GM19351 (cell line): ENCODE measurements around the gene CNOT6.
A peak's percentile ranks its signal among the peaks of the same experiment; 100 is the strongest.
"Not testable (repeated sequence)": the region's sequence is repeated elsewhere in the genome, so short reads cannot be mapped to it uniquely, and the experiment has no call there.

Source experiments
- ATAC-seq: cut with Tn5 transposase; IDR thresholded peaks from one replicate; pipeline ENCODE4 v1.9.1; 2021; ENCODE audit warnings: mild to moderate bottlenecking, moderate library complexity; ENCODE audit not compliant: unreplicated experiment

The CNOT6 gene

DNA sequence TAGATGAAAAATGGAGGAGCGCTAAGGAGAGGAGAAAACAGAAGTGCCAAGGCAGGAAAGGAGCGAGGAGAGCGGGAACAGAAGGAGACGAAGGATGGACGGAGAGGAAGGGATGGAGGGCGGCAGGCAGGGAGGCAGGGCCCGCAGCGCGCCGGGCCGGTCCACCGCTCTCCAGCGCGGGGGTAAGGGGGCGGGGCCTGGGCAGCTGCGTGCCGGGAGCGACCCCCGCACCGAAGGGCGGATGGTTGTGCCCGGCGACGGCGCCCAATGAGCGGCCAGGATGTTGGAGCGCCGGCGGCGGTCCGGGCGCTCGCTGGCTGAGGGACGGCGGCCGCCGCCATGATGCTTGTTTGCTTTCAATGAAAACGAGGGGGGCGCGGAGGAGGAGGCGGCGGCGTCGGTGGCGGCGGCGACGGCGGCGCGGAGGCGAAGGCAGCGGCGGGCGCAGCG, at the start of gene CNOT6:
Gene CNOT6, plus strand, starts transcription at position 320 of the 450 bp plus-strand sequence. CDS start 34,898 bp downstream, outside the sequence.
- ATAC-seq: peak; percentile 87

DNA sequence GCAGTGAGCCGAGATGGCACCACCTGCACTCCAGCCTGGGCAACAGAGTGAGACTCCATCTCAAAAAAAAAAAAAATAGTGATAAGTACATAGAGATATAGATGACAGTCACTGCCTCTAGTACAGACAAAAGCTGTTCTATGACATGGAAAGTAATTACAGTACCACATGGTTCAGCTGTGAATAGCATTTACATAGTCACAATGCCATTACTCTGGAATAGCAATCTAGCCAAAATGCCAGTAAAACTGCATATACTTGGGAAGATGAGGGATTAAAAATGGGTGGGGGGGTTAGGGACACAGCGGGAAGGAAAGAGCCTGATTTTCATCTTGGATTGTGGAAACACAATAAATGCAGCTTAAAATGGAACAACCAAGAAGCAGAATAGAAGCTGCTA, 39.4 kb upstream of the CNOT6 start:
- no peak for ATAC-seq

DNA sequence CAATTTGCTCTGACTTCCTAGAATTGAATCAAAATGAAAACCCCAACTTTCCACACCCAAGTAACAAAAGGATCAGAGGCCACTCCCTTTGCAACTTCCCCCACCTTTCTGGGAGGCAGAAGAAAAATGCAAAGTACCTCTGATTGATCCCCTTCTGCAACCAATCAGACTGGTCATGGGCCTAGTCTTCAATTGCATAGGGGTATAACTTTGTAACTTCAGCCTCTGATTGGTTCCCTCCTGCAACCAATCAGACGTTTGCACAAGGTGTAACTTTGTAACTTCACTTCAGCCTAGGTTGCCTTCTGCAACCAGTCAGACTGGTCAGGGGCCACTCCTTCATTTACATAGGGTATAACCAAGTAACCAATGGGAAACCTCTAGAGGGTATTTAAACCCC, 38.3 kb upstream of the CNOT6 start:
- no peak for ATAC-seq

DNA sequence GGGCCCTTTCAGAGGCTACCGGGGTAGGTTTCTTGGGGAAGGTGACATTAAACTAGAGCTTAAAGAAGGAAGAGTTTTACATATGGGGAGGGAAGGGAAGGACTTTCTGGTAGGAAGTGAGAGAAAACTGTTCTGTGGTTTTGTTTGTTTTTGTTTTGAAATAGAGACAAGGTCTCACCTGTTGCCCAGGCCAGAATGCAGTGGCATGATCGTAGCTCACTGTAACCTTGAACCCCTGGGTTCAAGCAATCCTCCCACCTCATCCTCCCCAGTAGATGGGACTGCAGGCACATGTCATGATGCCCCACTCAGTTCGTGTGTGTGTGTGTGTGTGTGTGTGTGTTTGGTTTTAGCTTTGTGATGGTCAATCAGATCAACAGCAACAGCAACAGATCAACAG, 37.4 kb upstream of the CNOT6 start:
- no peak for ATAC-seq

DNA sequence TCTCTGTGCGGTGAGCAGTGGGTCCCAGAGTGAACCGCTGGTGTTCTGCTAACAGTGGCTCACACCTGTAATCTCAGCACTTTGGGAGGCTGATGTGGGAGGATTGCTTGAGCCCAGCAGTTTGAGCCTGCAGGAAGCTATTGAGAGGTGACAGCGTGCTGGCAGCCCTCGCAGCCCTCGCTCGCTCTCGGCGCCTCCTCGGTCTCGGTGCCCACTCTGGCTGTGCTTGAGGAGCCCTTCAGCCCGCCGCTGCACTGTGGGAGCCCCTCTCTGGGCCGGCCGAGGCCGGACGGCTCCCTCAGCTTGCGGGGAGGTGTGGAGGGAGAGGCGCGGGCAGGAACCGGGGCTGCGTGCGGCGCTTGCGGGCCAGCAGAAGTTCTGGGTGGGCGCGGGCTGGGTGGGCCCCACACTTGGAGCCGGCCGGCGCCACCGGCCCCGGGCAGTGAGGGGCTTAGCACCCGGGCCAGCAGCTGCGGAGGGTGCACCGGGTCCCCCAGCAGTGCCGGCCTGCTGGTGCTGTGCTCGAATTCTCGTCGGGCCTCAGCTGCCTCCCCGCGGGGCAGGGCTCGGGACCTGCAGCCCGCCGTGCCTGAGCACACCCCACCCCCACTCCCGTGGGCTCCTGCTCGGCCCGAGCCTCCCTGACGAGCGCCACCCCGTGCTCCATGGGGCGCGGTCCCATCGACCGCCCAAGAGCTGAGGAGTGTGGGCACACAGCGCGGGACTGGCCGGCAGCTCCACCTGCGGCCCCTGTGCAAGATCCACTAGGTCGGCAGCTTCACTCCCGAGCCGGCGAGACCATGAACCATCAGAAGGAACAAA, 35.1 kb upstream of the CNOT6 start:
- not testable (repeated sequence) for ATAC-seq

DNA sequence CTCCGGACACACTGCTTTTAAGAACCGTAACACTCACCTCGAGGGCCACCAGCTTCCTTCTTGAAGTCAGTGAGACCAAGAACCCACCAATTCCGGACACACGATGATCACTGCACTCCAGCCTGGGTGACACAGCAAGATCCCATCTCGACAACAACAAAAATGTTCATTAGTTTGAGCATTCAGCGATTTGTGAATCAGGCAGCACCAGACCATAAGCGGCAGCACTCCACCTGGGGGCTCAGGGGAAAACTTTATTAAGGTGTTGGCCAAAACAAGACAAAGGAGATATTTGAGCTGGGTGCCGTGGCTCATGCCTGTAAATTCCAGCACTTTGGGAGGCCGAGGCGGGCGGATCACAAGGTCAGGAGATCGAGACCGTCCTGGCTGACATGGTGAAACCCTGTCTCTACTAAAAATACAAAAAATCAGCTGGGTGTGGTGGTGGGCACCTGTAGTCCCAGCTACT, 34.5 kb upstream of the CNOT6 start:
- ATAC-seq: not testable (repeated sequence)

DNA sequence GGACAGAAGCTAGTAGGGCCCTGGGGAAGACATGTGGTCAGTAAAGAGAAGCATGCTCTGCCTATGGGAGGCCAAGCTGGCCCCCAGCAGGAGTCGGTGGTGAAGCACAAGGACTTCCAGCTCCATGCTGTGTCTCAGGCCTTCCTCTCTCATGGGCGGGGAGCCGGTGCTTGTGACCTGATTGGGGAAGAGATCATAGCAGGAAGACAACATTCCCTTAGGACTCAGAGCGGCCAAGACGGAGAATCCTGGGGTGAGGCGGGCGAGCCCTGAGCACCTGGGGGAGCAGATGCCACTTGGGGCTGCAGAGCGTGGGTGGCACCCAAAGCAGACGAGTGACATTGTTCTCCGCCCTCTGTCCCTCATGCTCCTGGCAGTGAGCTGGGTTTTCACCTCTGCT, 33.3 kb upstream of the CNOT6 start:
- no peak for ATAC-seq

DNA sequence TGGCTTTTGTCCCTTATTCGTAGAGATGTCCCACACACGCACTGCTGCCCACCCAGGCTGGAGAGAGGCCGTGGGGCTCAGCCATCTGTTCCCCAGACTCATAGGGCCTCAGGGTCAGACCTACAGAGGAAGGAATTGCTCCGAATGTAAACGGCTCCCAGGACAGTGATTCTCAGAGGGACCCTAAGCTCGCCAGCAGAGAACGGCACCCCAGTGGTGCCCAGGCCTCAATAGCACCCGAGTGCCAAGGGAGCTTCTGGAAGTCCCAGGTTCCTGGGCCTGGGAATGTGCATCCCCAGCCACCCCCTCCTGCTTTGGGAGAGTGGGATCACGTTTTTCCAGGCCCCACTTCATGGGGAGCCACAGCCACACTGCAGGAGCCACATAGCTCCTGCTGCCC, 32.9 kb upstream of the CNOT6 start:
- no peak for ATAC-seq

DNA sequence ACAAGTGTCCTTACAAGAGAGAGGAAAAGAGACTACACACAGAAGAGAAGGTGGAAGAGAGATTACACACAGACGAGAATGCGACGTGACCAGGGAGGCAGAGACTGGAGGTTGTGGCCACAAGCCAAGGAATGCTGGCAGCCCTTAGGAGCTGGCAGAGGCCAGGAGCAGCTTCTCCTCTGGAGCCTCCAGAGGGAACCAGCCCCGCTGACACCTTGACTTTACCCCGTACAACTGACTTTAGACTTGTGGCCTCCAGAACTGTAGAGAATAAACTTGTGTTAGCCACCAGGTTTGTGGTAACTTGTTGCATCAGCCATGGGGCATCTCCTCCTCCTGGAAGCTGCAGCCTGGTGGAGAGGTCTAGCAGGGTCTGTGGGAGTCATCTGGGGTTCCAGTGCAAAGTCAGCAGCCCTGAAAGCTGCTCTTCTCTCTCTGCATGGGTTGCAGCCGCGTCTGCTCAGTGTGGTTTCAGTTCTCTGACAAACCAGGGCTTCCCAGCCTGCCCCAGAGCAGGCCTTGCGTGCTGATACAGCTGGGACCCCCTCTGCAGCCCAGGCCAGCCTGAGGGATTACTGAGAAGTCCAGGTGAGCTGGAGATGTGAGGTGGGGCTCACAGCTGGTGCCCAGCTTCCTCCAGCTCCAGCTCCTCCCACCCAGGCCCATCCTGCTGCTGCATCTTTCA, 30.8 kb upstream of the CNOT6 start:
- ATAC-seq: no peak

DNA sequence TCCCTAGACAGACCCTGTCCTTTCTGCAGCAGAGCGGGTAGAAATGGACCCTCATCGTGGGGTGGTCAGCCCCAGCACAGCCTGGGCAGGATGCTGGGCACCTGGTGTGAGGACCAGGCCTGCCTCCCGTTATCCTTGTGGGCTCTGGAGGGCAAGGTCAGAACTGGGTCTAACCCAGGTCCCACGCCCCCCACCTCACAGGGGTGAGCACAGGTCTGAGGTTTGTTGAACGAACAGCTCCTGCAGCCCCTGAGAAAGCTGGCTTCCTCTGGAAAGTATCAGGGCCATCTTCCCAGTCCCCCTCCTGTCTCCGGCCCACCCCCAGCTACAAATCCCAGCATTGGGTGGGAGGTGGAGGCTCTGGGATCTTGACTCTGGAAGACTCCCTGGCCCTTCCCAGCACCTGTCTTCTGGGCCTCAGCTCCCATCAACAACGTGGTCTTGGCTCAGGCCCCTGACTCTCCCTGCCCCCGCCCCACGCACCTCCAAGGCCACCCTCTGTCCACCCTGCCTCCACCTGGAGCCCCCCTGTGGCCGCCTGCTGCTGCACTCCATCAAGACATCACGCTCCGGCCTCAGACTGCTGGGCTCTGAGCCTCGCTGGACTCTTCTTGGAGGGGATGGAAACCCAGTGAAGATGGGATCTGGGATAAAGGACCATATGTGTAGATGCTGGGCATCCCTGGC, 30.1 kb upstream of the CNOT6 start:
- no peak for ATAC-seq

DNA sequence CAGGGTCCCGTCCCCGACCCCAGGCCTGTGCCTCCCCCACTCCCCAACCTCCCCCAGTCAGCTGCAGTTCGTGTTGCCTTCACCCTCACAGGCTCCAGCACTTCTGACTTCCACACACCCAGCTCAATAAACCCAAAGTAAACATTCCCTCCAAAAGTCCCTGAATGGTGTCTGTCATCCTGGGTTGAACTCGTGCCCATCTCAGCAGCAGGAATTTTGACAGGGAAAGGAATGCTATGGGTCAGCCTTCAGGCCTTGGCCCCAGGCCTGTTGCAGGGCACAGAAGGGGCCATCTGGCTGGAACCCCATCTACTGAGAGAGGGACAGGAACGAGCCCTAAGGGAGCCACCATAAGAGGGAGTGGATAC, 29.6 kb upstream of the CNOT6 start:
- no peak for ATAC-seq

DNA sequence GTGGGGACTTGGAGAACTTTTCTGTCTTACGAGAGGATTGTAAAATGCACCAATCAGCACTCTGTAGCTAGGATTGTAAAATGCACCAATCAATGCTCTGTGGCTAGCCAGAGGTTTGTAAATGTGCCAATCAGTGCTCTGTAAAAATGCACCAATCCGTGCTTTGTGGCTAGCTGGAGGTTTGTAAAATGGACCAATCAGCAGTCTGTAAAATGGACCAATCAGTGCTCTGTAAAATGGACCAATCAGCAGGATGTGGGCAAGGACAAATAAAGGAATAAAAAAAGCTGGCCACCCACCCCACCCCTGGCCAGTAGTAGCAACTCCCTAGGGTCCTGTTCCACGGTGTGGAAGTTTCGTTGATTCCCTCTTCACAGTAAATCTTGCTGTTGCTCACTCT, 29.1 kb upstream of the CNOT6 start:
- not testable (repeated sequence) for ATAC-seq

DNA sequence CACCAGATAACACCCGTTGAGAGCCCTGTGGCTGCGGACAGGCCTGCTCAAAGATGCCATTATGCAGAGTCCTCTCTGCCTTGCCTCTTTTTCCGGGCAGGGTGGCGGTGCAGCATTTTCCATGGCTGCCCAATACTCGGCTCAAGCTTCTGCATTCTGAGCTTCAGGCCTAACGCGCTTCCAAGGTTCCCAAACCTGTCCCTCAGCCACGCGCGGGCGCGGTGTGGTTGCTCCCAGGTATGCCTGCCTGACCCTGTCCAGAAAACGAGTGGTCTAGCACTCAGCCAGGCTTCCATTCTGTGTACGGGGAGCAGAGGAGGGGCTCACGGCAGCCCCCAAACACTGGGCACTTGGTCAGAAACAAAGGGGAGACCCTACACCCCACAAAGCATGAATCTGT, 27.9 kb upstream of the CNOT6 start:
- ATAC-seq: no peak

DNA sequence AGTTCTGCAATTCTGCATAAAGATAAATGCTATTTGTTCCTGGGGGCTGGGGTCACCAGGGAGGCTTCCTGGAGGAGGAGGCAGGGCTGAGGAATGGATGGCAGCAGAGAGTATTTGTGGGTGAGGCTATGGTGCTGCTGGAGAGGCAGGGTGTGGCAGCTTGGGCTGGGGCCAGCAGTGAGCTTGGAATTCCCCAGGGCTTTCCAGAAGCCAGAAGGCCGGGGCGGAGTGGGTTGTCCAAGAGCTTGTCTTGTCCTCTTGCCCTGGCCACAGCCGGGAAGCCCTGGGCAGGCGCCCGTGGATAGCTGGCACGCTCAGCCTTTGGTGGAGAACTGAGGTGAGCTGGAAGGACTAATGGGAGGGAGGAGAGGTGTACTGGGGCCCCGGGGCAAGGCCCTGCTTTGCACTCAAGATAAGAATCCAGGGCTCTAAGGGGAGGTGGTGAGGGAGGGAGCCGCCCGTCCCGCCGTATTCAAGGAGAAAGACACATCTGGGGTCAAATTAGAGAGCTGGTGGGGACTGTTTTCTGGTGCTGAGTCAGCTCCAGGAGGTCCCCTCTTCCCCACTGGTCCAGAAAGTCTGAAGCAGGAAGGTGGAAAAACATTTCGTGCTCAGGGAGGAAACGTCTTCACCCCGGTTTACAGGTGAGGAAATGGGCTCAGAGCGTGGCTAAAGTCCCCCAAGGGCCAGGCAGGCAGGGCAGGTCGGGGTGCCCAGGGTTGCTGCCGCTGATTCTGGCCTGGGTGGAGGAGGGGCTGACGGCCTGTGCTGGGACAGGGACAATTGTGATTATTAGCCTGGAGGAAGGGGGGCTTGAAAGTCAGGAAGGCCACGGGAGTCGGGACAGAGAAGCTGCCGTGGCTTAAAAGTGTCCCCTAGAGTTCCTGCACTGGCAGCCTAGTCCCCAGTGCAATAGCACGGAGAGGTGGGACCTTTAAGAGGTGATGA, 26.9 kb upstream of the CNOT6 start:
- no peak for ATAC-seq

DNA sequence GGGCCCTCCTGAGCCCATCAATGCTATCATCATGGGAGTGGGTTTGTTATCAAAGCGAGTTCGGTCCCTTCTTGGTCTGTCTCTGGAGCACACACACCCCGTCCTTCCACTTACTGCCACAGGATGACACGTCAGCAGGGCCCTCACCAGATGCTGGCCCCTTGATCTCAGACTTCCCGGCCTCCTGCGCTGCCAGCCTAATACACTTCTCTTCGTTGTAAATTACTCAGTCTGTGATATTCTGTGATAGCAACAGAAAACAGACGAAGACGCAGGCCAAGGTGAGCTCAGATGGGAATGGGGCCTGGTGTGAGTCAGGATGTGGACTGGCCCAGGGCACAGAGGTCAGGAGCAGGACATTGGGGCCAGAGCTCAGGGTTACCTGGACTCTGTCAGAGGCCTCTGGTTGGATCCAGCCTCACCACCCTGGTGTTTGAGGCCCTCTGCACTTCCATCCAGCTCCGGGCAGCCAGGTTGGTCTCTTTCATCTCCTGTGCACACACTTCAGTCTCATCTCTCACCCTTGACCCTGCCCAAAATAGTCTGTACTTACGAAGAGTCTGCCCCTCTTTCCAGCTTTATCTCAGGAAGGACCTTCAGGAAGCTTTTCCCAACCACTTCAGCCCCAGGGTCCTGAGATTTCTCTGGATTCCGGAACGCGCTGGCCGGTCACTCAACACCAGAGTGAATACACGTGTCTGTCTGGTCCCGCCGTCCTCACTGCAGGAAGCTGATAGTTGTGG, 26.0 kb upstream of the CNOT6 start:
- ATAC-seq: no peak

DNA sequence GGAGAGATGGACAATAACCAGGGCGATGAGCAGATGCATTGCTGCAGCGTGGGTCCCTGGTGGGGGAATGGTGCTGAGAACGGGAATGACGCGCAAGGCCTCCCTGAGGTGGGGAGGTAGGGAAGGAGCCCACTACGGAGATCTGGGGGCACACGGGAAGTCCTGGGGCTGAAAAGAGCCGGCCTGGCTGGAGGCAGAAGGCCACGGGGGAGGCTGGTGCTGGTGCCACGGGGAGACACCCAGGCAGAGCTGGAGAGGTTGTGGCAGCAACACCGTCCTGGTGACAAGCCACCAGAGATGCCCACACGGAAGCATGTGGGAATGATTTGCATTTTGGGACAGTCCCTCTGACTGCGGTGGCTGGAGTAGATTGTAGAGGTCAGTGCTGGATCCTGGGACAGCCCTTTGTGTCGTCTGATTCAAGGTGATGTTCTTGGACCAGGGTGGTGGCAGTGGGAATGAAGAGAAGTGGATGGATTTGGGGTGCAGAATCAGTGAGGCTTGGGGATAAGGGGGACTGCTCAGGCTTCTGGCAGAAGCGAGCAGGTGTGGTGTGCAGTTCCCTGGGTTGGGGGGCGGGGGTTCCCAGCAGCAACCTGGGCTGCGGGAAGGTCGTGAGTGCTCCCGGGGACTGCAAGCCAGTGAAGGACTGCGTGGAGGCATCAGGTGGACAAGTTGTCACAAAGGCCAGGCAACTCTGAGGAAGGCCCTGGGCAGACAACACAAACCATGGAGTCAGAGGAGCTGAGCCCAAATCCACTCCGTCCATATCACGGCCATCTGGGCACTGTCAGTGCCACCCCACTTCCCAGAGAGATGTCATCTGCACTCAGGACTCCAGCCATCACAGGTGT, 25.2 kb upstream of the CNOT6 start:
- ATAC-seq: no peak

DNA sequence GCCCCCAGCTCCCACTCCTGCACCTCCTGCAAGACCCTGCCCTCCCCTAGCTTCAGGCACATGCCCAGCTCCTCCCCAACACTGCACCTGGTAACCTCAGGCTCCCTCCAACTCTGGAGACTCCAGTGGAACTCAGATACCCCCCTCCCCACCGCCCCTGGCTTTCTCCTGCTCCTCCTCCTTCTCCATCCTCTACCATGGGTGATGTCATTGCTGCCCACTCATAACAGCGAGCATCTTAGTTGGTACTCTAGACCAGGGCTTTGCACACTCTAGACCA, 24.7 kb upstream of the CNOT6 start:
- ATAC-seq: no peak

DNA sequence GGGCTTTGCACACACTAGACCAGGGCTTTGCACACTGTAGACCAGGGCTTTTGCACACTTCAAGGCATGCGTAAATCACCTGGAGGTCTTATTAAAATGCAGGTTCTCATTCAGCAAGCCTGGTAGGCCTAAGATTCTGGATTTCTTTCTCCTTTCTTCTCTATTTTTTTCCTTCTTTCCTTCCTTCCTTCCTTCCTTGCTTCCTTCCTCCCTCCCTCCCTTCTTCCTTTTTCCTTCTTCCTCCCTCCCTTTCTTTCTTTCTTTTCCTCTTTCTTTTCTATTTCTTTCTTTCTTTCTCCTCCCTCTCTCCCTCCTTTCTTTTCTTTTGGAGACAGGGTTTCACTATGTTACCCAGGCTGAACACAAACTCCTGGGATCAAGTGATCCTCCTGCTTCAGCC, 24.3 kb upstream of the CNOT6 start:
- ATAC-seq: no peak

DNA sequence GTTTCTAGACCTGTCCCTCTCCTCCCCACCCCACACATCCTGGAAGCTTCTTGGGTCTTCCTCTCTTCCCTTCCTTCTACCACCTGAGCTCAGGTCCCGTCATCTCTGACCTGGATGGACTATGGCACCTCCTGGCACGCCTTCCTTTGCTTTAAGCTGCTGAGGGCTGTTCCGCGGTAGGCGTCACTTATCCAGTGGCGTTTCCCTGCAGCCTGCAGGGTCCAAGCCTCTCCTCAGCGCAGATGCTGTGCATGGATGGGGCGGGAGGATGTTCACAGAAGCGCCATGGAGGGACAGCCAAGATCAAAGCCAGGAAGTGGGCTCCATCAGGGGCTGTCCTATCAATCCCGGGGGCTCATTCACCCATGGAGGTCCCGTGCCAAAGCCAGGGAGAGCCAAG, 23.8 kb upstream of the CNOT6 start:
- ATAC-seq: no peak
